ENCODE measurements around the gene TBC1D9B. TPM values are rescaled to one million over a fixed set of nuclear protein-coding genes. Genes with fewer than 3 reads are reported as not detected.

Gene TBC1D9B
- total RNA-seq, 1 donor from 2014 or later: 31.1 TPM

DNA sequence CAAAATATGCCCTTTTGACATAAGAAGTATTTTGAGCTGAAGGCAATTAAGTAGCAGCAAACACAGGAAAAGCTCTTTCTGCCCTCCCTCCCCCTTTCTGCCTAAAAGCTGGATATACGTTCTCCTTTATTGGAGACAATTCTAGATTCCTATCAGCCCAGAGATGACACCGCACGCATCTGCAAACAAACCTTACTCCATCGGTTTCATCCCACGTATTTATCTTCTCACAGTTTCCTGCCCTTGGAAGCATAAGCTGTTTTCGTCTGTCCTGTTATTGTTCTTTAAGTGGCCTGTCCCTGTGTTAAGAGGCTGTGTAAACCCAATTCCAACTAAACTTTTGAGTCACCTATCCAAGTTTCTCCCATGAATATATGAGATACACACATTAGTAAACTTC lies 11.8 kb downstream of the TBC1D9B start:
- Histone ChIP-seq H3K4me3 (no peak overlapping the region), H3K36me3 (peaks cover 87% of the 10 kb centered on the region), H3K4me1 (no peaks in the 10 kb centered on the region), H3K27me3 (ENCODE audit: low read depth) (no peaks in the 10 kb centered on the region), H3K9me3 (replicated peaks) (no peaks in the 10 kb centered on the region), H3K27ac (replicated peaks) (no peak overlapping the region)
- intact Hi-C loops (cut with micrococcal nuclease): no loop called here
- no peak for TF ChIP-seq CTCF (IDR thresholded peaks at IDR 0.05; ENCODE audit: borderline replicate concordance)
- no peak for DNase-seq

GRCh38 chr5:179893958-179894895 lies 13.5 kb downstream of the TBC1D9B start:
- Histone ChIP-seq H3K4me1 (no peaks in the 10 kb centered on the region), H3K27me3 (ENCODE audit: low read depth) (no peaks in the 10 kb centered on the region), H3K27ac (replicated peaks) (no peak overlapping the region), H3K4me3 (no peak overlapping the region), H3K9me3 (replicated peaks) (no peaks in the 10 kb centered on the region), H3K36me3 (peaks cover 100% of the 10 kb centered on the region)
- intact Hi-C loops (cut with micrococcal nuclease): no loop called here
- no peak for DNase-seq
- no peak for TF ChIP-seq CTCF (IDR thresholded peaks at IDR 0.05; ENCODE audit: borderline replicate concordance)

DNA sequence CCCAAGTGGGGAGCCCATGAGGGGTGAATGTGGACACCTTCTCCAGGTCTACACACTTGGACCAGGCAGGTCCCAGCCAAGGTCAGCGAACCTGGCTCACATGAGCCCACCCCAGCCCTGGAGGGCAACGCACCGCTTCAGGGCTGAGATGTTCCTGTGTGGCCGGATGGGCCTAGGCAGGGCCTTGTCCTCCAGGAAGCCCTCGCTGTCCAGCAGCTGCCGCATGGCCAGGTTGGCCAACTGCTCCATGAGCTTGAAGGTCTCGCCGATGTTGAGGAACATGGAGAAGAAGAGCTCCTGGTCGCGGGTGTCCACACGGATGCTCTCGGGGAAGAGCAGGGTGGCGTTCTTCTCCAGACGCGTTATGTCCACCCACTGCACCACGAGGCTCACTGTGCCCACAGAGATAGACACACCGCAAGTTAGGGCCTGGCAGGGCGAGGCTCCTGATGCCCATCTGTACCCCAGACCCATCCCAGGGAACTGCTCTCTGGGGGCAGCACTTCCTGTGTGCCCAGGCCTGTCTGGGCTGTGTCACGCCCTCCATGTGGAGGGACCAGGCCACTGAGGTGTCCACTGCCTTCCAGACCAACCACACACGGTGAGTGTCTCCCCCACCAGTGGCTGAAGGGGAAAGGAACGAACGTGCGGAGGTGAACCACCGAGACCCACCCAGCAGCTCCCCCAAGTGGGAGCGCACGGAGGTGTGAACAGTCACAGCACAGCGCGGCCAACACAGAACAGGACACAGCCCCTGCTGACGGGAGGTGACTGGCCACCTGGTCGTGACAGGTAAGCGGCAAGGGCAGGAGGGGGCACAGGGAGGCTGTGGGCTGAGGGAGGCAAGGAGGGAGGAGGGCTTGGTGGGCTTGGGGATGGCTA lies 14.4 kb downstream of the TBC1D9B start:
- Histone ChIP-seq H3K4me1 (no peaks in the 10 kb centered on the region), H3K36me3 (peaks cover 98% of the 10 kb centered on the region), H3K9me3 (replicated peaks) (no peaks in the 10 kb centered on the region), H3K4me3 (no peak overlapping the region), H3K27ac (replicated peaks) (no peak overlapping the region), H3K27me3 (ENCODE audit: low read depth) (no peaks in the 10 kb centered on the region)
- no peak for DNase-seq
- TF ChIP-seq CTCF (IDR thresholded peaks at IDR 0.05; ENCODE audit: borderline replicate concordance): no peak
- intact Hi-C loops (cut with micrococcal nuclease): no loop called here

DNA sequence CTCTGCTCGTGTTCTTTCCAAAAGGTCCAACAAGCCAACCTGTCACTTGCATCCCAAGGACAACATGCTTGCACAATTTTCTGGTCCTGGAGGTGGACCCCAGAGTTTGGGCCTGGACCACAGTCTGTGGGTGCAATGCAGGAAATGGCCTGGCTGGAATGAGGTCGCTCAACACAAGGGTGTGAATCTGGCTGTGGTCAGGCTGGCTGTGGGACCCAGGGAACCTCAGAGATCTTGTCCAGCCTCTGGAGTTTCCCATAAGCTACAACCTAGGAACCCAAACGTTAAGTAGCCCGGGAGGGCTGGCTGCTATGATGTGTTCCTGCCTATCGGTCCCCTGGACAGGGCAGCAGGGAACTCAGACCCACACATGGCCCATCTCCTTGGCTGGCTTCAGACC lies 15.4 kb downstream of the TBC1D9B start:
- Histone ChIP-seq H3K27me3 (ENCODE audit: low read depth) (no peaks in the 10 kb centered on the region), H3K27ac (replicated peaks) (no peak overlapping the region), H3K36me3 (peaks cover 98% of the 10 kb centered on the region), H3K4me3 (no peak overlapping the region), H3K4me1 (peaks cover 7% of the 10 kb centered on the region), H3K9me3 (replicated peaks) (no peaks in the 10 kb centered on the region)
- no peak for DNase-seq
- no peak for TF ChIP-seq CTCF (IDR thresholded peaks at IDR 0.05; ENCODE audit: borderline replicate concordance)
- intact Hi-C loops (cut with micrococcal nuclease): no loop called here

DNA sequence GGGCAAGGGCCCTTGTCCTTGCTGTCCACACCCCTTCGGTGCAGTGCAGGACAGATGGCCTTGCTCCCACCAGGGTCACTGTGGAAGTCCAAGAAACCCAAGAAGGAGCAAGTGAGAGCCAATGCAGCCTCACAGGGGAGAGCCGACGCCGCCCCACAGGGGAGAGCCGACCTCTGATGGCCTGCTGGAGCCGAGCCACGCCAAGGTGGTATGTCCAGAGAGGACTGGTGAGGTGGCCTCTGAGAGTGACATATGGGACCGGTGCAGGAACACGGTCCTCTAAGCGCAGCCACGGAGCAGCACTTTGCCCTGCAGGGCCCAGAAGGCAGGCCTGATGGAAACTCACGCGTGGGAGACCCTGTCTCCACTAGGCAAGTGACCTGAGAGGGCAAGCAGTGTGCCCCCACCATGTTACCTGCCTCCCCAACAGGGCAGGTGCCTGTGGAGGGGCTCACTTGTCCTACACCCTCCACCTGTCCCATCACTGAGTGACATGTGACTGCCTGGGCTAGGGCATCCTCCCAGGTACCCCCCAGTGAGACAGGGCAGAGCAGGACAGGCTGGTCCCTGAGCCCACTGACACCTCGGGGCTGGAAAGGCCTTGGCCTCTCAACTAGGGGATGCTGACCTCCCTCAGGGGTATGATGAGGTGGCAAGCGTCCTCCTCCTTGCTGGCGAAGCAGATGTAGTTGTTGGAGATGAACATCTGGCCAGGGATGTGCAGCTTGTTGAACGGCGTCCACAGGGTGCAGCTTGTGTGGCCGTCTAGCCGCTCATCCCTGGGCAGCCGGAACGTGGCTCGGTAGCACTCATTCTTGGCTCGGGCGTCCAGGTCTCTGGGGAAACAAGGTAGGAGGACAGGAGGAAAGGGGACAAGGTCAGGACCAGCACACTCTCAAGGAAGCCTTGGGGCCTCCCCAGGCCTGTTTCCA lies 16.7 kb downstream of the TBC1D9B start:
- no peak for DNase-seq
- intact Hi-C loops (cut with micrococcal nuclease): no loop called here
- H3K9me3 ChIP-seq (replicated peaks): no peaks in the 10 kb centered on the region
- no peak for TF ChIP-seq CTCF (IDR thresholded peaks at IDR 0.05; ENCODE audit: borderline replicate concordance)
- no peak overlapping the region for H3K4me3 ChIP-seq
- H3K4me1 ChIP-seq: peaks cover 18% of the 10 kb centered on the region
- H3K36me3 ChIP-seq: peaks cover 97% of the 10 kb centered on the region
- no peaks in the 10 kb centered on the region for H3K27me3 ChIP-seq (ENCODE audit: low read depth)
- no peak overlapping the region for H3K27ac ChIP-seq (replicated peaks)
